Glutamatergic neuron (in vitro differentiated cells): ENCODE results near the gene SNAPC3. TPM values are rescaled to one million over a fixed set of nuclear protein-coding genes. Genes with fewer than 3 reads are reported as not detected.

Experiments used
- DNase-seq: peaks from one replicate; pipeline ENCODE4 v3.0.0; 2022
- H3K27ac Mint-ChIP-seq: one replicate; pipeline ENCODE4 v1.8.0; 2020; ENCODE audit warnings: mild to moderate bottlenecking, mixed read lengths, inconsistent platforms; ENCODE audit not compliant: unreplicated experiment
- H3K27me3 Mint-ChIP-seq: one replicate; pipeline ENCODE4 v1.8.0; 2020; ENCODE audit warnings: mild to moderate bottlenecking, moderate library complexity, mixed read lengths, inconsistent platforms; ENCODE audit not compliant: unreplicated experiment
- H3K36me3 Mint-ChIP-seq: one replicate; pipeline ENCODE4 v1.8.0; 2020; ENCODE audit warnings: mild to moderate bottlenecking, mixed read lengths, inconsistent platforms; ENCODE audit not compliant: unreplicated experiment
- H3K4me1 Mint-ChIP-seq: one replicate; pipeline ENCODE4 v1.8.0; 2020; ENCODE audit warnings: mild to moderate bottlenecking, low read depth, mixed read lengths, inconsistent platforms; ENCODE audit not compliant: unreplicated experiment
- H3K4me3 Mint-ChIP-seq: one replicate; pipeline ENCODE4 v1.8.0; 2020; ENCODE audit warnings: mild to moderate bottlenecking, mixed read lengths, inconsistent platforms; ENCODE audit not compliant: unreplicated experiment
- H3K9me3 Mint-ChIP-seq: one replicate; pipeline ENCODE4 v1.8.0; 2020; ENCODE audit warnings: mild to moderate bottlenecking, moderate library complexity, mixed read lengths, inconsistent platforms; ENCODE audit not compliant: unreplicated experiment
- CTCF ChIP-seq: fragments of 200-600 bp; sonication (generic); IDR thresholded peaks from one replicate; pipeline ENCODE4 v1.5.0; 2021; ENCODE audit not compliant: partially characterized antibody, unreplicated experiment
- total RNA-seq: library from RNA; stranded (reverse); fragmentation: NEBNext Ultra II Directional; extraction: Animal tissue kit (Norgen Biotek cat#: 25700); gene quantifications from one replicate; pipeline ENCODE4 v1.2.1, GENCODE V29; 2021; ENCODE audit not compliant: unreplicated experiment

Gene SNAPC3
- total RNA-seq, 1 donor from 2014 or later: 104 TPM

DNA sequence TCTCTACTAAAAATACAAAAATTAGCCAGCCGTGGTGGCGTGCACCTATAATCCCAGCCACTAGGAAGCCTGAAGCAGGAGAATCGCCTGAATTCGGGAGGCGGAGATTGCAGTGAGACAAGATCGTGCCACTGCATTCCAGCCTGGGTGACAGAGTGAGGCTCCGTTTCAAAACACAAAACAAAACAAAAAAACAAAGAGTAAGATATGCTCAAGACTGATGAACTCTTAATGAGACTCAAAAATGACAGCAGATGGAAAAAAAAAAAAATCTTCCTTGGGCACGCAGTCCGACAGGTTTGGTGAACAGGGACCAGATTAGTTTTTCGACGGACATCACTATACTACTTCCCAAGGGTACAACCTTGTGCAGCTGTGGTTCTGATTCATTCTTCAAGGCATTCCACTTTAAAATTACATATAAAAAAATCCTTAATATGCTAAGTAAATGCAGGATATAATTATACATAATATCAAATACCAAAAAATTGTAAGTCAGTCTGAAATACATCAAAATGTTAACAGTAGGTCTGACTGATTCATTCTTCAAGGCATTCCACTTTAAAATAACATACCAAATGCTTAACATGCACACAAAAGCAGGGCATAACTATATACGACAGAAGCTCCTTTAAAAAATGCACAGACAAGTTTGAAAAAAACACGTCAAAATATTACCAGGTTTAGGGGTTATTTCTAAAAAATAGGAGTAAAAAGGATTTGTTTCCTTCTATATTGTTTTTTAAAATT, 75.7 kb downstream of the SNAPC3 start:
- no peak for TF ChIP-seq CTCF
- no peaks in the 10 kb centered on the region for H3K27me3 Mint-ChIP-seq
- H3K4me3 Mint-ChIP-seq: no peak overlapping the region
- H3K27ac Mint-ChIP-seq: no peak overlapping the region
- no peak for DNase-seq
- H3K4me1 Mint-ChIP-seq: peaks cover 5% of the 10 kb centered on the region
- peaks cover 4% of the 10 kb centered on the region for H3K36me3 Mint-ChIP-seq
- peaks cover 2% of the 10 kb centered on the region for H3K9me3 Mint-ChIP-seq

GRCh38 chr9:15499139-15499538, 76.5 kb downstream of the SNAPC3 start:
- no peak for DNase-seq
- Mint-ChIP-seq H3K9me3 (no peaks in the 10 kb centered on the region), H3K36me3 (no peaks in the 10 kb centered on the region), H3K4me3 (no peak overlapping the region), H3K27me3 (no peaks in the 10 kb centered on the region), H3K4me1 (peaks cover 5% of the 10 kb centered on the region), H3K27ac (no peak overlapping the region)
- no peak for TF ChIP-seq CTCF

DNA sequence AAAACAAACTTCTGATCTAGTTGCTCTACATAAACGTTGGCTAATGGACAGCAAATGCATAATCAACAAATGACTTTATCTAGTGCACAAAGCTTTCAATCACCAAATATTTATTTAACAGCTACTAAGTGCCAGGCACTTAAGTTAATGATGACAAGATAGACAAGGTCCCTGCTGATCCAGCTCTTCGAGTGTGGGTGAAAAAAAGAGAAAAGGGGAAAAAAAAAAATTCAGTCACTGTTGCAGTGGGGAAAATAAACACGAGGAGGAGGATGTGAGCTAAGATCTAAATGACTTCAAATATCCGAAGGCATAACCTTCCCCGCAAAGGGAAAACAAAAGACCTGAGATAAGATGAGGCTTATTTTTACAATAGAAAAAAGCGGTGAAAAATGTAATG, 78.5 kb downstream of the SNAPC3 start:
- no peaks in the 10 kb centered on the region for H3K36me3 Mint-ChIP-seq
- peaks cover 5% of the 10 kb centered on the region for H3K4me1 Mint-ChIP-seq
- TF ChIP-seq CTCF: no peak
- no peak overlapping the region for H3K4me3 Mint-ChIP-seq
- H3K27me3 Mint-ChIP-seq: no peaks in the 10 kb centered on the region
- H3K9me3 Mint-ChIP-seq: no peaks in the 10 kb centered on the region
- DNase-seq: no peak
- no peak overlapping the region for H3K27ac Mint-ChIP-seq

DNA sequence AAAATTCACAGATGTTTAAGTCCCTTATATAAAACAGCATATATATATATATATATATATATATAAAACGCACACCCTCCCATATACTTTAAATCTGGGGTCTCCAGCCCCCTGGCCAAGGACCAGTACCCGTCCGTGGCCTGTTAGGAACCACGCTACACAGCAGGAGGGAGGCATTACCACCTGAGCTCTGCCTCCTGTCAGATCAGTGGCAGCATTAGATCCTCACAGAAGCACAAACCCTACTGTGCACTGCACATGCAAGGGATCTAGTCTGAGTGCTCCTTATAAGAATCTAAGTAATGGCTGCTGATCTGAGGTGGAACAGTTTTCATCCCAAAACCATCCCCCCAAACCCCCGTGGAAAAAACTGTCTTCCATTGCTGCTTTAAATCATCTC, 79.1 kb downstream of the SNAPC3 start:
- Mint-ChIP-seq H3K4me1 (peaks cover 5% of the 10 kb centered on the region), H3K36me3 (no peaks in the 10 kb centered on the region), H3K4me3 (no peak overlapping the region), H3K9me3 (no peaks in the 10 kb centered on the region), H3K27ac (no peak overlapping the region), H3K27me3 (no peaks in the 10 kb centered on the region)
- DNase-seq: no peak
- no peak for TF ChIP-seq CTCF

- Mint-ChIP-seq H3K4me3 (no peak overlapping the region), H3K4me1 (peaks cover 14% of the 10 kb centered on the region), H3K27ac (no peak overlapping the region), H3K36me3 (no peaks in the 10 kb centered on the region), H3K27me3 (peaks cover 3% of the 10 kb centered on the region), H3K9me3 (peaks cover 5% of the 10 kb centered on the region)
- no peak for TF ChIP-seq CTCF
- DNase-seq: no peak
Measured at GRCh38 chr9:15505921-15506320, 83.2 kb downstream of the SNAPC3 start.
